Neural progenitor cell (in vitro differentiated cells): ENCODE results near the gene ZMPSTE24.

ENCODE experiments used
- CTCF ChIP-seq: fragments of 200-600 bp; sonication (generic); IDR thresholded peaks from 2 replicates; pipeline ENCODE4 v1.5.1; 2017; ENCODE audit warnings: antibody characterized with exemption, mild to moderate bottlenecking
- EZH2 ChIP-seq: fragments of 200-600 bp; sonication (generic); IDR thresholded peaks from 2 replicates; pipeline ENCODE4 v1.6.1; 2017; ENCODE audit warnings: antibody characterized with exemption, mild to moderate bottlenecking, moderate library complexity

GRCh38 chr1:40341491-40342380, 83.7 kb downstream of the ZMPSTE24 start:
- no peak for TF ChIP-seq EZH2
- no peak for TF ChIP-seq CTCF
